Measurements from ENCODE around the gene COMMD1. TPM values are rescaled to one million over a fixed set of nuclear protein-coding genes. Genes with fewer than 3 reads are reported as not detected.

COMMD1 gene
- polyA plus RNA-seq, 1 of the 3 experiments (the other 2 are of a cell fraction), result 32.5 TPM

GRCh38 chr2:62114564-62114963 lies 209.1 kb downstream of the COMMD1 start:
- Histone ChIP-seq H3K9ac (no peak overlapping the region), H3K4me2 (no peak overlapping the region), H3K36me3 (replicated peaks in 1 of 2; ENCODE audit: control insufficient read depth in 1 of 2, insufficient read depth in 2 of 2, low read length in 1 of 2) (no peaks in the 10 kb centered on the region), H2AFZ (ENCODE audit: low read depth) (no peak overlapping the region), H3K79me2 (ENCODE audit: insufficient read depth) (no peaks in the 10 kb centered on the region), H4K20me1 (ENCODE audit: insufficient read depth) (no peaks in the 10 kb centered on the region), H3K27me3 (ENCODE audit: insufficient read depth) (no peaks in the 10 kb centered on the region), H3K9me3 (no peaks in the 10 kb centered on the region), H3F3A (replicated peaks; ENCODE audit: insufficient read depth) (no peaks in the 10 kb centered on the region), H3K4me3 (ENCODE audit: low read depth in 2 of 2, low read length in 1 of 2) (no peak overlapping the region), H3K9me2 (no peaks in the 10 kb centered on the region), H3K27ac (ENCODE audit: low read depth in 2 of 2, low read length in 1 of 2) (no peak overlapping the region), H3K4me1 (ENCODE audit: control insufficient read depth in 1 of 2, insufficient read depth in 2 of 2, low read depth in 1 of 2, low read length in 1 of 2) (peaks cover 0 to 10% of the 10 kb centered on the region in 2 experiments; a peak in 1 of 4 replicates)
- TF ChIP-seq RAD21 (IDR thresholded peaks at IDR 0.05; ENCODE audit: low read length), result no peak
- TF ChIP-seq USF1 (IDR thresholded peaks at IDR 0.05; ENCODE audit: borderline replicate concordance, low read depth), result no peak
- no peak for TF ChIP-seq POLR2AphosphoS5 (IDR thresholded peaks at IDR 0.05; ENCODE audit: low read depth, low read length)
- 79% methylated on average over 5 of the region's 5 CpGs for WGBS (ENCODE audit: low lambda C conversion rate)
- POLR2A ChIA-PET, result no interaction called here
- CTCF ChIA-PET, result interaction anchor here (1.3 kb wide), 1 partner anchor 296 kb away, joined by 3 read pairs; no protein-coding TSS in a partner anchor
- DNase-seq, result no peak

- no peaks in the 10 kb centered on the region for H3K36me3 ChIP-seq (replicated peaks in 1 of 2; ENCODE audit: control insufficient read depth in 1 of 2, insufficient read depth in 2 of 2, low read length in 1 of 2)
- H3K9ac ChIP-seq, result no peak overlapping the region
- H3K27me3 ChIP-seq (ENCODE audit: insufficient read depth), result no peaks in the 10 kb centered on the region
- no peaks in the 10 kb centered on the region for H3K9me2 ChIP-seq
- WGBS (ENCODE audit: low lambda C conversion rate), result 97% methylated on average over 3 of the region's 3 CpGs
- no peak overlapping the region for H2AFZ ChIP-seq (ENCODE audit: low read depth)
- peaks cover 0 to 10% of the 10 kb centered on the region in 2 experiments; a peak in 1 of 4 replicates for H3K4me1 ChIP-seq (ENCODE audit: control insufficient read depth in 1 of 2, insufficient read depth in 2 of 2, low read depth in 1 of 2, low read length in 1 of 2)
- no peak overlapping the region for H3K4me2 ChIP-seq
- H3K79me2 ChIP-seq (ENCODE audit: insufficient read depth), result no peaks in the 10 kb centered on the region
- no peaks in the 10 kb centered on the region for H3K9me3 ChIP-seq
- DNase-seq, result no peak
- no peak for TF ChIP-seq MAX (IDR thresholded peaks at IDR 0.05; ENCODE audit: low read depth)
- H4K20me1 ChIP-seq (ENCODE audit: insufficient read depth), result no peaks in the 10 kb centered on the region
- POLR2A ChIA-PET, result interaction anchor here (0.6 kb wide), 1 partner anchor 188 kb away, joined by 3 read pairs; no protein-coding TSS in a partner anchor
- H3K4me3 ChIP-seq (ENCODE audit: low read depth in 2 of 2, low read length in 1 of 2), result no peak overlapping the region
- no peaks in the 10 kb centered on the region for H3F3A ChIP-seq (replicated peaks; ENCODE audit: insufficient read depth)
- no peak overlapping the region for H3K27ac ChIP-seq (ENCODE audit: low read depth in 2 of 2, low read length in 1 of 2)
- CTCF ChIA-PET, result no interaction called here
Observed at GRCh38 chr2:62116983-62117382, 211.5 kb downstream of the COMMD1 start.

- H3K9me3 ChIP-seq, result no peaks in the 10 kb centered on the region
- no peaks in the 10 kb centered on the region for H4K20me1 ChIP-seq (ENCODE audit: insufficient read depth)
- peaks cover 0 to 10% of the 10 kb centered on the region in 2 experiments; a peak in 1 of 4 replicates for H3K4me1 ChIP-seq (ENCODE audit: control insufficient read depth in 1 of 2, insufficient read depth in 2 of 2, low read depth in 1 of 2, low read length in 1 of 2)
- H3K4me3 ChIP-seq (ENCODE audit: low read depth in 2 of 2, low read length in 1 of 2), result no peak overlapping the region
- ChIA-PET POLR2A (no interaction called here), CTCF (interaction anchor here (1.0 kb wide), 1 partner anchor 37 kb away, joined by 3 read pairs; no protein-coding TSS in a partner anchor)
- no peaks in the 10 kb centered on the region for H3K79me2 ChIP-seq (ENCODE audit: insufficient read depth)
- H3K9me2 ChIP-seq, result no peaks in the 10 kb centered on the region
- no peak overlapping the region for H2AFZ ChIP-seq (ENCODE audit: low read depth)
- H3K27me3 ChIP-seq (ENCODE audit: insufficient read depth), result no peaks in the 10 kb centered on the region
- no peaks in the 10 kb centered on the region for H3K36me3 ChIP-seq (replicated peaks in 1 of 2; ENCODE audit: control insufficient read depth in 1 of 2, insufficient read depth in 2 of 2, low read length in 1 of 2)
- H3K9ac ChIP-seq, result no peak overlapping the region
- no peaks in the 10 kb centered on the region for H3F3A ChIP-seq (replicated peaks; ENCODE audit: insufficient read depth)
- H3K27ac ChIP-seq (ENCODE audit: low read depth in 2 of 2, low read length in 1 of 2), result peak overlapping the region in 1 of 2 experiments; percentile 29; a peak in 2 of 4 replicates
- no peak for DNase-seq
- no peak overlapping the region for H3K4me2 ChIP-seq
- TF ChIP-seq FOXJ3 (CRISPR knock-in tag; IDR thresholded peaks at IDR 0.05) (no peak), TEAD4 (IDR thresholded peaks at IDR 0.05; ENCODE audit: borderline replicate concordance, insufficient read depth) (no peak), MAX (IDR thresholded peaks at IDR 0.05; ENCODE audit: low read depth) (no peak), SIN3A (IDR thresholded peaks at IDR 0.05; ENCODE audit: borderline replicate concordance, low read depth, low read length) (no peak), ELF1 (IDR thresholded peaks at IDR 0.05) (no peak), EP300 (IDR thresholded peaks at IDR 0.05; ENCODE audit: borderline replicate concordance in 1 of 2, low read depth in 1 of 2, low read length in 1 of 2) (no peak), NFIC (IDR thresholded peaks at IDR 0.05; ENCODE audit: borderline replicate concordance) (no peak), IRF3 (IDR thresholded peaks at IDR 0.05; ENCODE audit: low read depth, low read length) (no peak), USF2 (IDR thresholded peaks at IDR 0.05; ENCODE audit: borderline replicate concordance, low read depth, low read length) (no peak), USF1 (IDR thresholded peaks at IDR 0.05; ENCODE audit: borderline replicate concordance, low read depth) (no peak), GABPA (IDR thresholded peaks at IDR 0.05; ENCODE audit: low read depth) (no peak), CHD2 (IDR thresholded peaks at IDR 0.05; ENCODE audit: low read length, partially characterized antibody) (no peak), TAF1 (IDR thresholded peaks at IDR 0.05; ENCODE audit: borderline replicate concordance, low read depth, low read length) (no peak), PBX3 (IDR thresholded peaks at IDR 0.05) (no peak), JUND (IDR thresholded peaks at IDR 0.05) (no peak)
Observed at GRCh38 chr2:62118160-62118559, 212.7 kb downstream of the COMMD1 start.
